Activated CD8-positive, alpha-beta memory T cell treated with anti-CD3 and anti-CD28 coated beads, Interleukin-2, amount 50 U/mL, for 1 hour (primary cell): ENCODE data around the gene MAP7D3.
"Not testable (repeated sequence)": the region's sequence is repeated elsewhere in the genome, so short reads cannot be mapped to it uniquely, and the experiment has no call there.

Source experiments
- DNase-seq: peaks from one replicate; pipeline ENCODE4 v3.0.0-alpha.2; 2020; ENCODE audit errors: extremely low read depth

Gene MAP7D3

DNA sequence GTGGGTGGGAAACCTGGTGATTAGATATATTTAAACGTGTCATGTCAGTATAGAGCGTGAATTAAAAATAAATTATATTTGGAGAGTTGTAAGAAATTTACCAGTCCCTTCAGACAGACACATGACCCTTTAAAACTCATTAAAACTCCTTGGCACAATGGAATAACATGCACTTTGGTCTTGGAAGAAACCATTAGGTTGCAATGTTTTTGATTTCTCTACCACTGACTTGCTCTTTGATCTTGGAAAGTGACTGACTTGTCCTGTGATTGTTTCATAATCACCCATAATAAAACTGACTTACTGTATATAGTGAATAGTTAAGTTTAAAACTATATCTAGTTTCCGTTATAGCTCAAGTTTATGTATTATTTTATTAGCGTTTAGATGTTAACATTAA lies 68.0 kb downstream of the MAP7D3 start:
- DNase-seq: no peak

DNA sequence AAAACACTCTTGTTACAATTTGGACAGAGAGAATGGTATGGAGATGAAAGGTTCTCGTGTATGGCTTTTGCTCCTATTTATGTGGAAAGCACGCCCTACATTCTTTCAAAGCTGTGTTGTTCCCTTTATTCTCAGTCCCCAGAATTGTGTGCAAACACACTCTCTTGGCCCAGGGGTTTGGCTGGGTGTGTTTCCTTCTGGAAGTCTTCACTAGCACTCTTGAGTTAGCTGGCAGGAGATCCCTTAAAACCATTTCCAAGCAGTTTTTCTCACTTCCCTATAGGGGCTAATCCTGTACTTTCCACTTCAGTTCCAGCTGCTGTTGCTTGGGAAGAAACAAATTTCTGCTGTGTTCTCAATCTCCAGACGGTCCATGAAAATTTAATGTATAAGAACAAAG lies 68.8 kb downstream of the MAP7D3 start:
- no peak for DNase-seq

- DNase-seq: no peak
These were observed 72.1 kb downstream of the MAP7D3 start for GRCh38 chrX:136179133-136179532.

GRCh38 chrX:136176399-136176825 lies 74.8 kb downstream of the MAP7D3 start:
- DNase-seq: no peak

DNA sequence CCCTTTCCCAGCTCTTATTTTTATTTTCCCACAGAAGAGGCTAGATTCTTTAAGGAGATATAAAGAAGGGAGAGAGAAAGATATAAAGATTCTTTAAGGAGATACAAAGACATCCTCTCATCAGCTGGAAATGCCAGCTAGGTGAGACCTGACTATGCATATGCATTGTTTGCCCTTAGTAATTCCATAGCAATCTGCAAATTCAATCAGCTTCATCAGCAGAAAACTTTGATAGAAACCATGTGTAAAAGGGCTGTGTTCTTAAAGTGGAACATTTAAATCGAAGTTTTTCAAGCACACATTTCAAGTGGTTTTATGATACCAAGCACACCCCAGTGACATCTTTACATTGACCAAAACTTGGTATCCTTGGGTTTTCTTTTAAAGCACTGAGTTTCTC lies 79.8 kb downstream of the MAP7D3 start:
- no peak for DNase-seq

DNA sequence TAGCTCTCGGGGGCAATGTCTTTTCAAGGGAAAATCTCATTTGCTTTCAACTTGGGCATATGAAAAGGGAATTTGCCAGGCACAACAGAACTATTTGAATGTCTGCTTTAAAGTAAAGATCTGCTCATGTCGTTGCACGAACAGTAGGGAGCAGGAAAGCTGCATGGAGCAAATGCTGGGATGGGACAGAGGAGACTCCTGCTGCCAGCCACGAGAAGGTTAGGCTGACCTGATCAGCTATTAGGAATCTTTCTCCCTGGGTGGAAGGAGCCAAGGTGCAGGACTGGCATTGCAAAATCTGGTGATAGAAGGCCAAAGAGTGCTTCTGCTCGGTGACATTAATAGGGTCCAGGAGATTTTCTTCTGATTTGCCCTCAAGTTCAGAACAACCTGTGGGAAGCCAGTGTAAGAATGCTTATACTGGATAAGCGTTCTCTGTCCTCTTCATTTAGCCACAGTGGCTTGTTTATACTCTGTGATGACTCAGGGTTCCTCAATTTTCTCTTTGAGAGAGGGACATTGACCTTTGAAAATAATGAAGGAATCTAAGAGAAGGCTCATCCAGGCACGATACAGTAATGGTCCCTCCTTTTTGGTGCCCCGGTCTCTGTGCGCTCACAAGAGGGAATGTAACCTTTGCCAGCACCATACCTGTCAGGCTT lies 80.9 kb downstream of the MAP7D3 start:
- DNase-seq: no peak

DNA sequence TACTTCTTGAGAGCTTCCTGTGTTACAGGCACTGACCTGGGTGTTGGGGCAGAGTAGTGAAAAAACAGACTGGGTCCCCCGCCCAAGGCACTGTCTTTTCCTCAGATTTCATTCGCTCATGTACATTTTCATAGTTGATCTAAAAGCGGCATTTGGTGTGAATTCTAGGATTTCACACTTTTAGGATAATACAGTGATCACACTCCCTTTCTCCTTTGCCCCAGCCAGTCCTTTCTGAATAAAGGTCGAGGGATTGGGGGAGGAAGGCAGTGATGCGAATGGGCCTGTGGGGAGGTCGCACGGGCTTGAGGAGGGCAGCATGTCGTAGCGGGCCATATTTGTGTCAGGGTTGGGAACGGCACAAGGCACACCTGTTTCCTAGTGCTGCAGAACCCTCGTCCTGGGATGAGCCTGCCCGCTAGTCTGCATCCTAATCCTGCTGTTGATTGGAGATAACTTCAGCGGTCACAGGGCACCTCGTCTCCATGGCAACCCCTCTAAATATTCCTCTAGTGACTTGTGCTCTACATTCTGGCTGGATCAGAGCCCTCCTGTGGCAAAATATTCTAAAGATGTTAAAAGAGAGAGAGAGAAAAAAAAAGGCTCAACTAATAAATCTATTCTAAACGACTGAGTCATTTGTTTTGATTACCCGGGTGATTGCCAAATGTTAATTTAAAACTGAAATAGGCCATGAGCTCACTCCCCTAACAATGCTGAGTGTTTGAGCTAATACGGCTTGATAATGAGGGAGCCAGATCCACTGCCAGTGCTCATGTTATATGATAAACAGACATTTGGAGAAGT lies 82.1 kb downstream of the MAP7D3 start:
- no peak for DNase-seq

DNA sequence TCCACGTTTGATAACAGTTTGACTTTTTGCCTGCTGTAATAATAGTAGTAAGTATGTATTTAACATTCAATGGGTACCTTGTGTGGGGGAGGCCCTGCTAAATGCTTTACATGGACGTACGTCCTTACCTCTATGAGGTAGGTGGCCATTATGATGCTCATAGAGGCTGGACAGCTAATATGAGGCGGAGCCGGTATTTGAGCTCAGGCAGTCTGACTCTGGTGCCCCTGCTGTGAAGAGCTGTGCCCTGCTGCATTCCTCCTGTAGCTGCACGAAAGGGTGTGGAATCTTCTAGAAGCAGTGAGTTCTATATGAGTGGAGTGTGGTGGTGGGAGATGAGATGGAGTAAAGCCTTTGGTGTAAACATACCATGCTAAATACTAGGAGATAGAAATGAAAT lies 83.2 kb downstream of the MAP7D3 start:
- not testable (repeated sequence) for DNase-seq

DNA sequence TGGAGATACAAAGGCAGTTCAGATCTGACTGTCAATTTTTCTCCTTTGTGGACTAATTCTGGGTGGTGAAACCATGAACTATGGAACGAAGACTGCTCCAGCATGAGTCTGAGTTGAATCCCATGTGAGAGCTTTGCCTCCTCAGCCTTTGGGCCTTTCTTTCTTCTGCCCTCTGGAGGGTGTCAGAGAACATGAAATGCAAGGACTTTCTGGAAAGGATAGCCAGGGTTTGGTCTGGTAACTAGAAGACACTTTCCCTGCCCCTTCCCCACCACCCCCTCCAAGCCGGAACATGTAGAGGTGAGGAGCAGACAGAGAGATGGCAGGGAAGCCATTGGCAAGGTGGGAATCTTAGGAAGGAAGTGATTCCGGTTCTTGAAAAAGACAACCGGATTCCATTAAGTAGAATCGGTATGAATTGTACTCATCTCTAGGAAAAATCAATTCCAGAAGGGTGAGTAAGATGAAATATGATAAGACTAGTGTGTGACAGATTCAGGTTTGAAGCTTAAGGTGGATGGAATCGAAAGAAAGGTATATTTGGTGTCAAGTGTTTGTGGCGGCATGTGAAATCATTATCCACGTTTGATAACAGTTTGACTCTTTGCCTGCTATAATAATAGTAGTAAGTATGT lies 84.9 kb downstream of the MAP7D3 start:
- DNase-seq: no peak

DNA sequence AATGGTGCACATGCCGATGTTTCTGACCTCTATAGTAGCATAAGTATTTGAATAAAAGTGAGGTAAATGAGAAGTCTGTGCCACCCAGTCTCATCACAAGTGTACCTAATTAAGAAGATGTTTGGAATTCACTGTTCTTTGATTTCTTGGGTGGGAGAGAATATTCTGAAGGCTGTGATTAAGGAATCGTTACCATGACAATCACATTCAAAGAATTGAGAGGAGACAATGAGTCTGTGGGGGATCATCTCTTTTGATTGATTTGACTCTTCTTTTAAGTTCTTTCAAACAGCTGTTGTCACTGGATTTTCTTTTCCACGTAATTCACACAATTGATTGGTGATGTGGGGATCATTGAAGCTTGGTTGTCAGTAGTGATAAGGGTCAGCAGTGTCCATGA lies 85.8 kb downstream of the MAP7D3 start:
- DNase-seq: no peak

GRCh38 chrX:136163689-136164088 lies 87.5 kb downstream of the MAP7D3 start:
- no peak for DNase-seq
